Brain pericyte (primary cell): ENCODE results near the gene CPAMD8.
"Not testable (repeated sequence)": the region's sequence is repeated elsewhere in the genome, so short reads cannot be mapped to it uniquely, and the experiment has no call there.

ENCODE experiments used
- DNase-seq: peaks from one replicate; pipeline ENCODE4 v3.0.0-alpha.2; 2012; ENCODE audit warnings: low read depth, low spot score

The CPAMD8 gene

DNA sequence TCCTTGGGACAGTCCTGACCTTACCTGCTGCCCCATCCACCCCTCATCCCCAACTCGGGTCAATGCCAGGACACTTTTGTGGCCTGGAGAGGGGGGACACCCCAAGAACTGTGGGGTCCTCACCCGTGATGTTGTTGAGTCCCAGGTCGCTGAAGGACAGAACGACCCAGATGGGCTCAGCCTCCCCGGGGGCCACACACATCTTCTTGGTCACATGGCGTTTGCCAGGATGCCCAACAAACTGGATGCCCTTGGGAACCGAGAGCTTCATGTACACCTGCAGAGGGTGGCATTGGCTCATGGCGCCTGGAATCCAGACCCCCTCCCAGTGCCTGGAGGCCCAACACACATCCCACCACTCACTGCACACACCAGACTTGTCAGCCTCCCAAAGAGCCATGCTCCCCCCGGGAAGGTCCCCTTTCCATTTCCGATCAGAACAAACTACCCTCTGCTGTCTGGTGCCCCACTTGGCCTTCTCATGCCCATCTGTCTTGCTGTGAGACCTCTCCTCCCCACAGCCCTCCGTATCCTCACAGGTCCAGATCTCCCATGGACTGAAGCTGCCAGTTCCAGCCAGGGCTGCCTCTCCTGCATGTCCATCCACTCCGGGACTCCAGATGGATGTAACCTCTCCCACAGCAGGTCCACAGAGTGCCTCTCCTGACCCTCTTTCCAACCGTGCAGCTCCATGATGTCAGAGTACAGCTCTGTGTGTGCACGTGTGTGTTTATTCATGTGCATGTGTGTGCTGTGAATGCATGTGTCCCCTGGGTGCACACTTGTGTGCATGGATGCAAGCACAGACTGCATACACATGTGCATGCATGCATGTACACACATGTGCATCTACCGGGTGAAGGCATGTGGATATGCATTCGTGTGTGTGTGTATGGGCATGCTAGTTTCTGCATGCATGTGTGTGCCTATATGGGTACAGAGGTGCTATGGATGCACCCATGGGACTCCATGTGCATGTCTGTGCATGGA lies 79.4 kb downstream of the CPAMD8 start:
- DNase-seq = no peak

- DNase-seq = no peak
Measured at GRCh38 chr19:16945762-16946465, 80.7 kb downstream of the CPAMD8 start.

GRCh38 chr19:16945364-16945714 lies 81.3 kb downstream of the CPAMD8 start:
- no peak for DNase-seq

- DNase-seq = no peak
Measured at GRCh38 chr19:16944626-16945363, 81.8 kb downstream of the CPAMD8 start.

DNA sequence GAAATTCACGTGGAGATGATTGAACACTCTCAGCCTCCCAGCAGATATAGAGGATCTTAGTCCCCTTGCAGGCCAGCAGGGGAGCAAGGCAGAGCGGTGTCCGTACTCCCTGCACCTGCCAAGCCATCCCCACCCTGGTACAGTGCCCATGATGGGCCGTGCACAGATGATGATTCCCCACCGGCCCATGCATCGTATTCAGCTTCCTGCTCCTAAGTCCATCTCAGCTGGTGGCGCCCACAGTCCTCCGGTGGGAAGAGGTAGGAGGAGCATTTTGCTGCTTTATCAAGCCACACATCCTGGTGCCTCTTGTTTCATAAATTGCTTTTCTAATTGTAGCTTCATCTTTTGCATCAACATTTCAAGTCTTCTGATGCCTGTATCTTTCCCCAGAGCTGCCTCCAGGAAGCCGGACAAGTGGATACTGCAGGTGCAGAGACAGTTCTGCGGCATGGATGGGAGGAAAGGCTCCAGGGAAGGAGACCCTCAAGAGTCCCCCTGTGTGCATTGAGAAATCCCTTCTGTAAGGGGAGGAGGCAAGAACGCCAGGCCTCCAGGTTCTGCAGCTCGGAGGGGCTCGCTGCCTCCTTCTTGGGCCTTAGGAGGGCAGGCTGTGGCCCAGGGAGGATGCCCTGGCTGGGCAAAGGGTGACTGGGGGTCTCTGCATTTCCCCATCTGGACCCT lies 82.5 kb downstream of the CPAMD8 start:
- DNase-seq = no peak

- not testable (repeated sequence) for DNase-seq
Measured at GRCh38 chr19:16943090-16943489, 83.5 kb downstream of the CPAMD8 start.

- no peak for DNase-seq
Measured at GRCh38 chr19:16942583-16942982, 84.0 kb downstream of the CPAMD8 start.

GRCh38 chr19:16940626-16941025 lies 86.0 kb downstream of the CPAMD8 start:
- no peak for DNase-seq

DNA sequence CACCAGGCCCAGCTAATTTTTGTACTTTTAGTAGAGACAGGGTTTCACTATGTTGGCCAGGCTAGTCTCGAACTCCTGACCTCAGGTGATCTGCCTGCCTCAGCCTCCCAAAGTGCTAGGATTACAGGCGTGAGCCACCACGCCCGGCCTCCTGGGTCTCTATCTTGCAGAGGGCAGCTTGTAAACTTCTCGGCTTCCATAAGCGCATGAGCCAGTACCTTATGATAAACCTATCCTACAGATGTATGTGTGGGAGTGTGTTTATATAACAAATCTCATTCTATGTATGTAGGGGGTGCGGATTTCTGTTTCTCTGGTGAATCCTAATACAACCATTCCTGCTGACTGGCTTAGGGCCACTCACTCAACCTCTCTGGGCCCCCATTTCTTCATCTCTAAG lies 86.5 kb downstream of the CPAMD8 start:
- not testable (repeated sequence) for DNase-seq

DNA sequence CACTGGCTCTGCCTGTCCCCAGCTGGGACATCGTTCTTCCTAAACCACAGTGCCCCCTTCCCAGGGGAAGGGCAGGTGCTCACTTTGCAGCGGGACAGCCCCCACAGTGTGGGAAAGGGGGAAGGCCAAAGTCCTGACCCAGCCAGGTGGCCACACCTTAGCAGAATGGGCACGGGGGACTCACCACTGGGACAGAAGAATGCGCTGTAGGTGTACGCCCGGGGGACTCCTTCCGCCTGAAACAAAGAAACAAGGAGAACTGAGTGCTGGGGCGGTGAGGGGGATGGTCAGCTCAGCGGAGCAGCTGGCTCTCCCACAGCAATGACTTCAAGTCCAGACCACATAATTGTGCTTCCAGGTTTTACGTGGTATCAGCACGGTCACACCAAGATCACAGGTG lies 88.4 kb downstream of the CPAMD8 start:
- no peak for DNase-seq

DNA sequence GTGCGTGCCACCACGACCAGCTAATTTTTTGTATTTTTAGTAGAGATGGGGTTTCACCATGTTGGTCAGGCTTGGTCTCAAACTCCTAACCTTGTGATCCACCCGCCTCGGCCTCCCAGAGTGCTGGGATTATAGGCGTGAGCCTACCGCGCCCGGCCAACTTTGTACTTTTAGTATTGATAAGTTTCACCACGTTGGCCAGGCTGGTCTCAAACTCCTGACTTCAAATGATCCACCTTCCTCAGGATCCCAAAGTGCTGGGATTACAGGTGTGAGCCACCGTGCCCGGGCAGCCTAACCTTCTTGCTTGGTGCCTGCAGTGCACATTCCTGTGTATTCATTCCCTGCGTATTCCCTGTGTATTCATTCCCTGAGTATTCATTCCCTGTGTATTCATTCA lies 88.8 kb downstream of the CPAMD8 start:
- not testable (repeated sequence) for DNase-seq

DNA sequence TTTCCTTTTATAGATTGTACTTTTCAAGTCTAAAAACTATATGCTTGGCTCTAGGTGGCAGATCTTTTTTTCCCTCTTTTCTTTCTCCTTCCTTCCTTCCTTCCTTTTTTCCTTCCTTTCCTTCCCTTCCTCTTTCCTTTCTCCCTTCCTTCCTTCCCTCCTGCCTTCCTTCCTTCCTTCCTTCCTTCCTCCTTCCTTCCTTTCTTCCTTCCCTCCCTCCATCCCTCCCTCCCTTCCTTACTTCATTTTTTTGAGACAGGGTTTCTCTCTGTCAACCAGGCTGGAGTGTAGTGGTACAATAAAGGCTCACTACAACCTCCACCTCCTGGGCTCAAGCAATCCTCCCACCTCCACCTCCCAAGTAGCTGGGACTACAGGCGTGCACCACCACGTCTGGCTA lies 89.7 kb downstream of the CPAMD8 start:
- no peak for DNase-seq

DNA sequence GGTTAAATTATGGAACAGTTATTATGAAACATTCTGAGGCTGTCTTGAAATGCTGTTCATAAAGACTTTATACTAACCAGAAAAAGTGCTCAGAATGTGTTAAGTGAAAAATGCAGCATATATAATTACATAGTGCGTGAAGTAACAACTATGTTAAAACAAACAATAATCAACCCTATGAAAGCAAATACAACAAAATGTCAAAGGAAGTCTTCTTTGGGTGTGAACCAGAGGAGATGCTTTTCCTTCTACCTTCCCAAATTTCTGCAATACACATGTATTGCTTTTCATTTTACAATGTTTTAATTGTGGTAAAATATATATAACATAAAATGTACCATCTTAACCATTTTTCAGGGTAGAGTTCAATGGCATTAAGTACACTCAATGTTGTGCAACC lies 92.1 kb downstream of the CPAMD8 start:
- DNase-seq = no peak

DNA sequence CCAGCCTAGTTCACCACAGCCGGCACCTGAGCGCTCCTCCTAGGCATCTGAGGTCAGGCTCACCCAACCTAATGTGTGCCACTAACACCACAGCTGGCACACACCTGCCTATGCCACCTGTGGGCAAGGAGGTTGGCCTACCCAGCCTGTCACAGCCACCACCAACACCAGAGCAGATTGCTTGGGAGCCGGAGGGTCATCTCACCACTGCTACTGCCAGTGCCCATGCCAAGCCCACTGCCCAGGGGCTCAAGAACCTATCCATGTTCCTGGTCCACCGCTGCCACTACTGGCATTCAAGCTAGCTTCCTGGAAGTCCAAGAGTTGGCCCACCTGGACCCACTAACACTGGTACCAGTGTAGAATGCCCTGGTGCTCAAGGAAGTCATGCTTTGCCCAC lies 95.3 kb downstream of the CPAMD8 start:
- no peak for DNase-seq

DNA sequence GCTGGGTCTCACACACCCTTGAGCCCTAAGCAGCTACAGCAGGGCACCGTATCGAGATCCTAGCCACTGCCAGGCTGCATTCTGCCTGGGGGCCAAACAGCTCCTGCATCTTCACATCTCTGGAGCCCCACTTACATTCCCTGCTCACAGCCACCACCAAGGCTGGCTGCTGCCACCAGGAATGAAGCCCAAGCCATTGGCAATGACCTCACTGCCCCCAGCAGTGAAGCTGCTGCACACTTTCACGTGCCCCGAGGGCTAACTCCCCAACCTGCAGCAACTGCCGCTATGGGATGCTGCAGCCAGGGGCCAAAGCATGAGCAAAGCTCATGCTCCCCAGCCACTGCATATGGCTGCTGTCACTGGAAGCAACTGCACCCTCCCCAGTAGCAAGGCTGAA lies 95.9 kb downstream of the CPAMD8 start:
- no peak for DNase-seq

GRCh38 chr19:16928916-16929315 lies 97.7 kb downstream of the CPAMD8 start:
- DNase-seq = no peak

DNA sequence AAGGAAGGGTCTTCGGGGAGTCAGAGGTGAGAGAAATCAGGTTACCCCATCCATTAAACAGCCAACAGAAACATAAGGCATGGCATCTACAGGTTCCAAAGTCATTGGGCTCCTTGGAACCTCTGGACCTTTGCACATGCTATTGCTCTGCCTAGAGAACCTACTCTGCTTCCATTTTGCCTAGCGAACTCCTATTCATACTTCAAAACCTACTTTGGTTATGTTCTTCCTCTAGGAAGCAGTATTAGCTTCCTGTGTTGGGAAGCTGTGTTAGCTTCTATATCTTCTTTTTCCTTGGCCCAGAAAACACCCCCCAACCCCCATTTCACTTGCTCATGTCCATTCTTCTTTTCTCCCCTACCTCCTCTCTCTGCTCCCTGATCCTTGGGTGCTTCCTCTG lies 98.3 kb downstream of the CPAMD8 start:
- no peak for DNase-seq

DNA sequence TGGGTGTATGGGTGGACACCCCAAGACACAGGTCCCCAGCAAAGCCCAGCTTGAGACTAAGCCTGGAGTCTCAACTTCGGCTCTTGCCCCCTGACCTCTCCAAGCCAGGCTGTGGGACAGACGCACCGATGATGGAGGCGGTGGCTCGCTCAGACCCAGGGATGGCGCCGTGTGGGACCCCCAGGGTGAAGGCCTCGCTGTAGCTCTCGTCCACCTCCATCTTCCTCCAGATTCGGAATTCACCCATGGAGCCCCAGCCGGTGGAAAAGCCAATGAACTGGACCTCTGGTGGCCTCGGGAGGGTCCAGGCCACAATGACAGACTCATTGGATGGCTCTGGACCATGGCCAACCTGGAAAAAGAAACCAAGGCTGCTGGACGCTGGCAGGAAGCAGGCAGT lies 98.7 kb downstream of the CPAMD8 start:
- no peak for DNase-seq

- no peak for DNase-seq
Measured at GRCh38 chr19:16922949-16923348, 103.7 kb downstream of the CPAMD8 start.

GRCh38 chr19:16922592-16922934 lies 104.0 kb downstream of the CPAMD8 start:
- no peak for DNase-seq

- DNase-seq = no peak
Measured at GRCh38 chr19:16921766-16922591, 104.6 kb downstream of the CPAMD8 start.
